IMR-90 (cell line): ENCODE measurements around the gene GPR183. TPM values are rescaled to one million over a fixed set of nuclear protein-coding genes. Genes with fewer than 3 reads are reported as not detected.

ENCODE experiments used
- ATAC-seq: fragments of 200-7000 bp; cut with Tn5 transposase; 2 replicates; pipeline ENCODE4 v1.9.1; 2020; ENCODE audit warnings: low read depth, mild to moderate bottlenecking, moderate library complexity
- BruUV-seq: library from RNA; stranded (reverse); fragments of 400-500 nt; replicated peaks from 2 replicates; lab custom pipeline; 2021; lab: Mats Ljungman, UMichigan
- CTCF ChIA-PET: fragments of 300-600 bp; formaldehyde crosslinking; extraction: SDS; loops from one replicate; lab custom pipeline; 2021; ENCODE audit warnings: antibody characterized with exemption; lab: Yijun Ruan, JAX
- POLR2A ChIA-PET: fragments of 300-600 bp; sonication (Branson Sonifier 250); formaldehyde crosslinking; loops from one replicate; lab custom pipeline; 2022; ENCODE audit warnings: antibody characterized with exemption; ENCODE audit not compliant: unreplicated experiment; lab: Charles Lee
- DNase-seq: peaks from one replicate; pipeline ENCODE4 v3.0.0; 2013
- H2AFZ ChIP-seq: replicated peaks from 2 replicates; pipeline ENCODE3; 2013; ENCODE audit warnings: low read length, mild to moderate bottlenecking; ENCODE audit not compliant: poor library complexity
- H2AK5ac ChIP-seq: 2 replicates; pipeline ENCODE4 v1.6.1; 2013; ENCODE audit warnings: low read depth, low read length, inconsistent platforms
- H2AK9ac ChIP-seq: replicated peaks from 2 replicates; pipeline ENCODE3; 2013; ENCODE audit warnings: mild to moderate bottlenecking, low read depth, low read length, moderate library complexity; ENCODE audit not compliant: poor library complexity
- H2BK120ac ChIP-seq: 2 replicates; pipeline ENCODE4 v1.6.1; 2013; ENCODE audit warnings: low read depth, low read length, inconsistent platforms
- H2BK15ac ChIP-seq: 3 replicates; pipeline ENCODE4 v1.6.1; 2013; ENCODE audit warnings: low read depth, low read length, inconsistent platforms
- H2BK20ac ChIP-seq: 2 replicates; pipeline ENCODE4 v1.6.1; 2013; ENCODE audit warnings: low read depth, mild to moderate bottlenecking, inconsistent platforms, low read length, moderate library complexity
- H2BK5ac ChIP-seq: 2 replicates; pipeline ENCODE4 v1.6.1; 2013; ENCODE audit warnings: mild to moderate bottlenecking, low read depth, low read length, inconsistent platforms; ENCODE audit not compliant: poor library complexity, severe bottlenecking
- H3K14ac ChIP-seq: replicated peaks from 2 replicates; pipeline ENCODE4 v1.6.1; 2013; ENCODE audit warnings: low read depth, low read length, inconsistent platforms
- H3K18ac ChIP-seq: 2 replicates; pipeline ENCODE4 v1.6.1; 2013; ENCODE audit warnings: low read depth, low read length, control low read depth
- H3K23ac ChIP-seq: 2 replicates; pipeline ENCODE4 v1.6.1; 2013; ENCODE audit warnings: low read depth, low read length, inconsistent platforms
- H3K27ac ChIP-seq: 2 replicates; pipeline ENCODE4 v1.5.1; 2013; ENCODE audit warnings: mild to moderate bottlenecking, control low read depth, low read length; ENCODE audit not compliant: insufficient read depth
- H3K27me3 ChIP-seq: 2 replicates; pipeline ENCODE4 v1.6.1; 2013; ENCODE audit warnings: low read length; ENCODE audit not compliant: control insufficient read depth, insufficient read depth
- H3K36me3 ChIP-seq: 2 replicates; pipeline ENCODE4 v1.6.1; 2013; ENCODE audit warnings: low read length, mixed read lengths; ENCODE audit not compliant: control insufficient read depth, insufficient read depth
- H3K4ac ChIP-seq: 2 replicates; pipeline ENCODE4 v1.6.1; 2013; ENCODE audit warnings: low read depth, low read length, inconsistent platforms
- H3K4me1 ChIP-seq: 2 replicates; pipeline ENCODE4 v1.6.1; 2013; ENCODE audit warnings: low read length, mixed read lengths; ENCODE audit not compliant: control insufficient read depth, insufficient read depth
- H3K4me2 ChIP-seq: 2 replicates; pipeline ENCODE4 v1.6.1; 2013; ENCODE audit warnings: low read depth, mild to moderate bottlenecking, control low read depth, low read length, moderate library complexity
- H3K4me3 ChIP-seq: 2 replicates; pipeline ENCODE4 v1.5.1; 2013; ENCODE audit warnings: low read depth, mild to moderate bottlenecking, control low read depth, low read length, moderate library complexity; ENCODE audit not compliant: insufficient read depth
- H3K56ac ChIP-seq: 2 replicates; pipeline ENCODE4 v1.6.1; 2013; ENCODE audit warnings: low read length, inconsistent platforms; ENCODE audit not compliant: insufficient read depth; ENCODE audit errors: extremely low read depth
- H3K79me1 ChIP-seq, 2 experiments: 2 replicates each; pipeline ENCODE4 v1.6.1; 2013; ENCODE audit warnings: low read length in 2 of 2, inconsistent platforms in 1 of 2, low read depth in 1 of 2
- H3K9ac ChIP-seq: 2 replicates; pipeline ENCODE4 v1.6.1; 2013; ENCODE audit warnings: low read depth, low read length, control low read depth
- H3K9me1 ChIP-seq: 2 replicates; pipeline ENCODE4 v1.6.1; 2013; ENCODE audit warnings: low read length, inconsistent platforms; ENCODE audit not compliant: insufficient read depth
- H3K9me3 ChIP-seq: 2 replicates; pipeline ENCODE4 v1.6.1; 2013; ENCODE audit warnings: low read length; ENCODE audit not compliant: control insufficient read depth, insufficient read depth
- H4K20me1 ChIP-seq: 2 replicates; pipeline ENCODE4 v1.6.1; 2013; ENCODE audit warnings: low read length, inconsistent platforms; ENCODE audit not compliant: insufficient read depth
- H4K5ac ChIP-seq: 2 replicates; pipeline ENCODE4 v1.6.1; 2013; ENCODE audit warnings: mild to moderate bottlenecking, low read depth, low read length, control low read depth
- H4K8ac ChIP-seq, 2 experiments: 2 replicates each; pipeline ENCODE4 v1.6.1; 2013; ENCODE audit warnings: low read depth in 2 of 2, low read length in 2 of 2, control low read depth in 1 of 2, inconsistent platforms in 1 of 2
- H4K91ac ChIP-seq: 2 replicates; pipeline ENCODE4 v1.6.1; 2013; ENCODE audit warnings: low read depth, low read length, inconsistent platforms; ENCODE audit not compliant: insufficient read depth
- CEBPB ChIP-seq: IDR thresholded peaks from 2 replicates; pipeline ENCODE4 v1.6.1; 2012; ENCODE audit warnings: low read depth, low read length, improper control_type of control experiment
- WGBS, 2 experiments: methylation state at CpG; one replicate each; pipeline versions ENCODE4 v1.1.5 to v1.1.7; 2013; ENCODE audit warnings: missing lambda C conversion rate in 2 of 2; ENCODE audit not compliant: insufficient read length in 1 of 2; ENCODE audit errors: extremely low coverage in 2 of 2; 5-methylcytosine and 5-hydroxymethylcytosine counted together
- dilution Hi-C: fragments of 300-500 bp; cut with HindIII; formaldehyde crosslinking; loops from one replicate; pipeline ENCODE4 v1.14.3; 2018; ENCODE audit warnings: low sequenced_read_pairs; ENCODE audit not compliant: unreplicated experiment
- in situ Hi-C: fragments of 300-500 bp; cut with MboI; formaldehyde crosslinking; loops from 3 replicates; pipeline ENCODE4 v1.14.3; 2019; ENCODE audit warnings: low sequenced_read_pairs, inconsistent platforms, mixed read lengths
- intact Hi-C: fragments of 100-400 bp; cut with micrococcal nuclease; formaldehyde crosslinking; loops from 2 replicates; pipeline ENCODE4 v1.10.0; 2022
- polyA plus RNA-seq, 3 experiments: library from polyadenylated mRNA; depleted of rRNA; stranded (reverse); fragments of >200 nt; gene quantifications; 2 replicates each; pipeline ENCODE4 v1.2.3, GENCODE V29; 2012; ENCODE audit warnings: low replicate concordance in 1 of 3
- total RNA-seq: library from RNA; depleted of rRNA; stranded (reverse); fragments of >200 nt; gene quantifications from 2 replicates; pipeline ENCODE4 v1.2.3, GENCODE V29; 2012

GPR183 gene
- total and polyA plus RNA-seq, 2 of the 4 experiments (the other 2 are of a cell fraction) = 0.18 to 0.31 TPM

- TF ChIP-seq CEBPB = no peak
- no CpG with 5 or more reads among the region's 2 CpGs for WGBS, 2 experiments
- Histone ChIP-seq H3K56ac (no peak overlapping the region), H2BK20ac (no peak overlapping the region), H3K79me1 (peaks cover 9 to 10% of the 10 kb centered on the region in 2 experiments; a peak in 3 of 4 replicates), H3K9ac (no peak overlapping the region), H3K36me3 (no peaks in the 10 kb centered on the region), H2AFZ (no peak overlapping the region), H3K27me3 (no peaks in the 10 kb centered on the region), H4K91ac (no peak overlapping the region), H3K9me1 (no peaks in the 10 kb centered on the region), H2AK5ac (no peak overlapping the region), H2BK120ac (no peak overlapping the region), H4K5ac (no peak overlapping the region), H3K18ac (no peak overlapping the region), H3K23ac (no peak overlapping the region), H4K8ac (no peak overlapping the region), H3K9me3 (no peaks in the 10 kb centered on the region; the same call in none of the 2 replicates), H3K14ac (no peak overlapping the region), H2AK9ac (no peak overlapping the region), H3K4me2 (no peak overlapping the region), H2BK15ac (no peak overlapping the region), H3K4me3 (no peak overlapping the region), H4K20me1 (no peaks in the 10 kb centered on the region; the same call in 1 of the 2 replicates), H2BK5ac (no peak overlapping the region), H3K4me1 (no peaks in the 10 kb centered on the region), H3K4ac (no peak overlapping the region), H3K27ac (no peak overlapping the region)
- dilution Hi-C loops (no loop called here), in situ Hi-C loops (no loop called here), intact Hi-C loops (no loop called here)
- POLR2A ChIA-PET = no interaction called here
- ATAC-seq = no peak
- no TSS peak for BruUV-seq
- CTCF ChIA-PET = no interaction called here
- DNase-seq = no peak
Measured at GRCh38 chr13:99276706-99277105, 30.5 kb downstream of the GPR183 start.
